Esophagus squamous epithelium (tissue), 5 donors: ENCODE data around the gene KCNN4. TPM values are rescaled to one million over a fixed set of nuclear protein-coding genes. Genes with fewer than 3 reads are reported as not detected.
"Not testable (repeated sequence)": the region's sequence is repeated elsewhere in the genome, so short reads cannot be mapped to it uniquely, and the experiment has no call there.

Experiments
- DNase-seq: peaks from one replicate; lab custom pipeline; 2025; lab: John Stamatoyannopoulos, UW
- H3K27ac ChIP-seq, 4 donors: fragments of 200-600 bp; sonication (generic); one replicate each; pipeline ENCODE4 v1.5.1; 2016 to 2019; ENCODE audit warnings: mild to moderate bottlenecking in 1 of 4
- H3K27me3 ChIP-seq, 4 donors: fragments of 200-600 bp; sonication (generic); 1 replicate in 3 of 4; 2 replicates in 1 of 4; pipeline versions ENCODE4 v1.5.1 to v1.6.0; 2017 to 2021; ENCODE audit warnings: antibody characterized with exemption in 1 of 4
- H3K36me3 ChIP-seq, 3 donors: fragments of 200-600 bp; sonication (generic); one replicate each; pipeline ENCODE4 v1.5.1; 2016 to 2019
- H3K4me1 ChIP-seq, 3 donors: fragments of 200-600 bp; sonication (generic); one replicate each; pipeline ENCODE4 v1.5.1; 2017 to 2019
- H3K4me3 ChIP-seq, 4 donors: fragments of 200-600 bp; sonication (generic); 1 replicate in 3 of 4; 2 replicates in 1 of 4; pipeline ENCODE4 v1.5.1; 2016 to 2019; ENCODE audit warnings: mild to moderate bottlenecking in 2 of 4, moderate library complexity in 1 of 4
- H3K9me3 ChIP-seq, 3 donors: fragments of 200-600 bp; sonication (generic); one replicate each; pipeline ENCODE4 v1.5.1; 2016 to 2019
- CTCF ChIP-seq, 6 experiments: fragments of 450-650 bp in 4 of 6; fragments of 200-600 bp in 2 of 6; sonication (generic) in 2 of 6; IDR thresholded peaks; one replicate each; pipeline ENCODE4 v1.5.1; 2016 to 2019; ENCODE audit warnings: antibody characterized with exemption in 6 of 6, mild to moderate bottlenecking in 4 of 6, moderate library complexity in 4 of 6
- POLR2A ChIP-seq, 4 donors: fragments of 450-650 bp; IDR thresholded peaks; one replicate each; pipeline ENCODE4 v1.6.1; 2017; ENCODE audit warnings: antibody characterized with exemption in 4 of 4, mild to moderate bottlenecking in 4 of 4, moderate library complexity in 3 of 4
- WGBS, 2 donors: methylation state at CpG; one replicate each; pipeline ENCODE4 v1.1.5; 2018; 5-methylcytosine and 5-hydroxymethylcytosine counted together
- intact Hi-C: fragments of 100-400 bp; cut with DNase I; formaldehyde crosslinking; loops from one replicate; pipeline ENCODE4 v1.15.0; 2022
- total RNA-seq, 4 donors: library from RNA; depleted of rRNA; stranded (reverse); fragments of >200 nt; gene quantifications; one replicate each; pipeline ENCODE4 v1.1.0, GENCODE V29; 2016
- donor health status: DM: yes; HTN: yes; CAD: no.

Gene KCNN4
- total RNA-seq, 4 donors from 2014 or later, result 3.2 to 16.9 (median 5.3) TPM

GRCh38 chr19:43767818-43768217 is 13.0 kb downstream of the KCNN4 start:
- Histone ChIP-seq H3K36me3 (no peaks in the 10 kb centered on the region), H3K27ac (peak overlapping the region in 1 of 4 donors; percentile 89), H3K4me3 (no peak overlapping the region), H3K9me3 (no peaks in the 10 kb centered on the region), H3K27me3 (no peaks in the 10 kb centered on the region), H3K4me1 (peaks cover 17 to 40% (median 29%) of the 10 kb centered on the region in 3 donors)
- WGBS, 2 donors, result 50 to 78% methylated on average over 1 of the region's 1 CpG
- no peak for DNase-seq
- TF ChIP-seq CTCF (IDR thresholded peaks at IDR 0.05) (no peak), POLR2A (IDR thresholded peaks at IDR 0.05) (no peak)
- intact Hi-C loops, result no loop called here

- no peak for DNase-seq
- Histone ChIP-seq H3K4me1 (peaks cover 17 to 43% (median 29%) of the 10 kb centered on the region in 3 donors), H3K36me3 (no peaks in the 10 kb centered on the region), H3K27me3 (no peaks in the 10 kb centered on the region), H3K4me3 (no peak overlapping the region), H3K27ac (peak overlapping the region in 1 of 4 donors; percentile 89), H3K9me3 (no peaks in the 10 kb centered on the region)
- intact Hi-C loops, result no loop called here
- TF ChIP-seq POLR2A (IDR thresholded peaks at IDR 0.05), result no peak
- no peak for TF ChIP-seq CTCF (IDR thresholded peaks at IDR 0.05)
- 35 to 54% methylated on average over 4 to 7 of the region's 7 CpGs for WGBS, 2 donors
Measured at GRCh38 chr19:43767316-43767715, 13.5 kb downstream of the KCNN4 start.

GRCh38 chr19:43766755-43767043 is 14.1 kb downstream of the KCNN4 start:
- no peaks in the 10 kb centered on the region for H3K9me3 ChIP-seq
- H3K4me1 ChIP-seq, result peaks cover 17 to 43% (median 29%) of the 10 kb centered on the region in 3 donors
- no peaks in the 10 kb centered on the region for H3K36me3 ChIP-seq
- DNase-seq, result no peak
- H3K27ac ChIP-seq, result peak overlapping the region; percentile 11 to 89 (median 77)
- H3K27me3 ChIP-seq, result no peaks in the 10 kb centered on the region
- intact Hi-C loops, result no loop called here
- no peak for TF ChIP-seq CTCF (IDR thresholded peaks at IDR 0.05)
- no peak for TF ChIP-seq POLR2A (IDR thresholded peaks at IDR 0.05)
- no peak overlapping the region for H3K4me3 ChIP-seq
- 65 to 83% methylated on average over 2 to 3 of the region's 4 CpGs for WGBS, 2 donors

GRCh38 chr19:43765109-43765876 is 15.5 kb downstream of the KCNN4 start:
- intact Hi-C loops, result no loop called here
- no peak overlapping the region for H3K4me3 ChIP-seq
- H3K36me3 ChIP-seq, result no peaks in the 10 kb centered on the region
- no peaks in the 10 kb centered on the region for H3K27me3 ChIP-seq
- H3K4me1 ChIP-seq, result peaks cover 17 to 45% (median 29%) of the 10 kb centered on the region in 3 donors
- DNase-seq, result no peak
- WGBS, 2 donors, result 6 to 7% methylated on average over 10 to 12 of the region's 16 CpGs
- no peaks in the 10 kb centered on the region for H3K9me3 ChIP-seq
- peak overlapping the region; percentile 64 to 89 (median 77) for H3K27ac ChIP-seq
- TF ChIP-seq POLR2A (IDR thresholded peaks at IDR 0.05) (peak in 1 of 4 donors; percentile 42), CTCF (IDR thresholded peaks at IDR 0.05) (no peak)

- 42 to 46% methylated on average over 4 to 6 of the region's 8 CpGs for WGBS, 2 donors
- DNase-seq, intact Hi-C loops, H3K4me3 ChIP-seq, H3K36me3 ChIP-seq, H3K27me3 ChIP-seq, H3K9me3 ChIP-seq: not testable (repeated sequence)
- Histone ChIP-seq H3K4me1 (peaks cover 17 to 51% (median 29%) of the 10 kb centered on the region in 3 donors), H3K27ac (peak overlapping the region; percentile 64 to 89 (median 77))
Measured at GRCh38 chr19:43764684-43765083, 16.1 kb downstream of the KCNN4 start.
